Neural cell (in vitro differentiated cells): ENCODE data around the gene ADGRL3. TPM values are rescaled to one million over a fixed set of nuclear protein-coding genes. Genes with fewer than 3 reads are reported as not detected.

Experiments
- H2AFZ ChIP-seq: fragments of 200-600, 300-800 bp; sonication (generic), shearing (Covaris generic); 2 replicates; pipeline ENCODE4 v1.6.0; 2014; ENCODE audit warnings: low read depth, mild to moderate bottlenecking, antibody characterized with exemption, low read length, moderate library complexity
- H3F3A ChIP-seq: fragments of 200-600 bp; shearing (Covaris generic); 2 replicates; pipeline ENCODE4 v1.6.1; 2016; ENCODE audit warnings: mild to moderate bottlenecking, moderate library complexity, mixed read lengths, antibody characterized with exemption, low read length; ENCODE audit not compliant: insufficient read depth, poor library complexity, severe bottlenecking
- H3K27ac ChIP-seq: fragments of 200-600, 300-800 bp; sonication (generic), shearing (Covaris generic); 2 replicates; pipeline ENCODE4 v1.5.1; 2014; ENCODE audit warnings: mild to moderate bottlenecking, low read length, moderate library complexity
- H3K27me3 ChIP-seq: fragments of 300-800, 200-600 bp; sonication (generic), shearing (Covaris generic); 2 replicates; pipeline ENCODE4 v1.6.0; 2014; ENCODE audit warnings: mild to moderate bottlenecking, low read depth, low read length, moderate library complexity; ENCODE audit not compliant: insufficient read depth
- H3K36me3 ChIP-seq: fragments of 300-800, 200-600 bp; sonication (generic), shearing (Covaris generic); 2 replicates; pipeline ENCODE4 v1.5.1; 2014; ENCODE audit warnings: mild to moderate bottlenecking, antibody characterized with exemption, low read length, moderate library complexity; ENCODE audit not compliant: insufficient read depth
- H3K4me2 ChIP-seq: fragments of 300-800, 200-600 bp; sonication (generic), shearing (Covaris generic); 2 replicates; pipeline ENCODE4 v1.6.0; 2014; ENCODE audit warnings: mild to moderate bottlenecking, low read length
- H3K4me3 ChIP-seq: fragments of 300-800, 200-600 bp; sonication (generic), shearing (Covaris generic); 2 replicates; pipeline ENCODE4 v1.5.1; 2014; ENCODE audit warnings: mild to moderate bottlenecking, low read length, moderate library complexity
- H3K79me2 ChIP-seq: fragments of 200-600 bp; shearing (Covaris generic); replicated peaks from 2 replicates; pipeline ENCODE4 v1.6.0; 2014; ENCODE audit warnings: mild to moderate bottlenecking, low read length, moderate library complexity; ENCODE audit not compliant: insufficient read depth
- H3K9ac ChIP-seq: fragments of 300-800, 200-600 bp; sonication (generic), shearing (Covaris generic); 2 replicates; pipeline ENCODE4 v1.6.1; 2016; ENCODE audit warnings: mild to moderate bottlenecking, low read length, mixed read lengths
- H3K9me2 ChIP-seq: fragments of 200-600 bp; shearing (Covaris generic); 2 replicates; pipeline ENCODE4 v1.6.1; 2016; ENCODE audit warnings: mild to moderate bottlenecking, low read length, mixed read lengths; ENCODE audit not compliant: insufficient read depth
- H3K9me3 ChIP-seq: fragments of 200-600, 300-800 bp; sonication (generic), shearing (Covaris generic); 2 replicates; pipeline ENCODE4 v1.6.1; 2016; ENCODE audit warnings: mild to moderate bottlenecking, mixed run types, low read length, moderate library complexity, mixed read lengths
- H4K20me1 ChIP-seq: fragments of 200-600 bp; shearing (Covaris generic); 2 replicates; pipeline ENCODE4 v1.6.1; 2016; ENCODE audit warnings: mild to moderate bottlenecking, mixed run types; ENCODE audit not compliant: insufficient read depth
- EP300 ChIP-seq: fragments of 450-650 bp; conservative IDR thresholded peaks from 2 replicates; pipeline ENCODE4 v1.6.1; 2014; ENCODE audit warnings: antibody characterized with exemption, mild to moderate bottlenecking, moderate library complexity; ENCODE audit not compliant: poor library complexity, severe bottlenecking
- EZH2 ChIP-seq: fragments of 200-600, 300-800 bp; shearing (Covaris generic), sonication (generic); IDR thresholded peaks from 2 replicates; pipeline ENCODE4 v1.6.1; 2014; ENCODE audit warnings: antibody characterized with exemption, low read length, borderline replicate concordance, mild to moderate bottlenecking; ENCODE audit not compliant: insufficient read depth, poor library complexity, severe bottlenecking
- MXI1 ChIP-seq: fragments of 450-650 bp; conservative IDR thresholded peaks from 2 replicates; pipeline ENCODE4 v1.6.1; 2014; ENCODE audit warnings: antibody characterized with exemption, mild to moderate bottlenecking; ENCODE audit not compliant: poor library complexity, severe bottlenecking
- POLR2AphosphoS5 ChIP-seq: IDR thresholded peaks from 2 replicates; pipeline ENCODE4 v1.6.1; 2012
- RAD21 ChIP-seq: fragments of 450-650 bp; conservative IDR thresholded peaks from 2 replicates; pipeline ENCODE4 v1.6.1; 2014; ENCODE audit warnings: antibody characterized with exemption, mild to moderate bottlenecking, moderate library complexity
- SMC3 ChIP-seq: fragments of 450-650 bp; conservative IDR thresholded peaks from 2 replicates; pipeline ENCODE4 v1.6.1; 2014; ENCODE audit warnings: antibody characterized with exemption, mild to moderate bottlenecking, moderate library complexity; ENCODE audit not compliant: poor library complexity
- TAF1 ChIP-seq: IDR thresholded peaks from 2 replicates; pipeline ENCODE4 v1.6.1; 2012; ENCODE audit warnings: low read depth
- polyA plus RNA-seq: library from polyadenylated mRNA; depleted of rRNA; stranded (reverse); fragments of >200 nt; gene quantifications from 2 replicates; pipeline ENCODE4 v1.2.3, GENCODE V29; 2014
- TF ChIP-seq, protein P1 (sequence below): IDR thresholded peaks from 2 replicates; pipeline ENCODE4 v1.6.1; 2012; ENCODE audit warnings: borderline replicate concordance
- TF ChIP-seq, protein P2 (sequence below): fragments of 450-650 bp; IDR thresholded peaks from 2 replicates; pipeline ENCODE4 v1.5.1; 2014; ENCODE audit warnings: antibody characterized with exemption, mild to moderate bottlenecking, moderate library complexity; ENCODE audit not compliant: poor library complexity, severe bottlenecking

The ADGRL3 gene
- polyA plus RNA-seq, 1 donor from 2014 or later: 99.4 TPM

DNA sequence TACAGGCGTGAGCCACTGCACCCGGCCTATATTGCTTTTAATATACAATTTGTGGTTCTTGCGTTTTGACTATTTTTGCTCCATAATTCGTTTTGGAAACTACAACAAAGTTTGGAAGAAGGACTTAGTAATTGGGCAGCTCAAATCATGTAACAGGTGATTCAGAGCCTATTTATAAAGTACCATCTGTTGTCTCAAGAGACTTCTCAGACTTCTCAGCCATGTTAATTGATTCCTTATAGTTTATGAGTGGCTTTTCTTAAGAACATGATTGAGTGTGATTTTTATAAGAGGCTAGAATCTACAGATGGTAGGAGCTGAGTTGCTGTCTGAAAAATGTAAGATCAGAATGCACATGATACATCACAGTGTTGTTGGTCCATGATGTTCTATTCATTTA is 240.2 kb downstream of the ADGRL3 start:
- peaks cover 3% of the 10 kb centered on the region for H3K79me2 ChIP-seq
- no peak overlapping the region for H3K9ac ChIP-seq
- no peaks in the 10 kb centered on the region for H3K27me3 ChIP-seq
- no peak overlapping the region for H3K4me3 ChIP-seq
- H3F3A ChIP-seq: no peaks in the 10 kb centered on the region
- no peaks in the 10 kb centered on the region for H3K9me3 ChIP-seq
- no peak overlapping the region for H3K27ac ChIP-seq
- H2AFZ ChIP-seq: no peak overlapping the region
- no peaks in the 10 kb centered on the region for H3K9me2 ChIP-seq
- no peaks in the 10 kb centered on the region for H4K20me1 ChIP-seq
- H3K36me3 ChIP-seq: no peaks in the 10 kb centered on the region
- no peak for TF ChIP-seq MXI1
- no peak overlapping the region for H3K4me2 ChIP-seq

DNA sequence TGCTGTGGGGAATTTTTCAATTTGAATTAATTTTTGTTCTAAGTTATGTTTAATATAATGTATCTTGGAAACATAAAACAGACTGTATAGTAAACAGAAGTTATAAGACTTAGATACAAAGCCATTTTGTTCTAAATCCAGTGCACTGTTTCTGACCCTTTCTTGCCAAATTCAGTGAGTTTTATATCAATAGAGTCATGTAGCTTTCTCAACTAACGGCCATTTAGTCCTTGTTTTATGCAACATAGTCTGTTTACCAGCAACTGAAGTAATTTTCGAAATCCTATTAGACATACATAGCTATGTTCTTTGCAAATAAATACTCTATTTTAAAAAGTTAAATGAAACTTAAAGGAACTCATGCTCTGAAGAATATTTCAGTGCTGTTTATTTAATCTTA is 242.8 kb downstream of the ADGRL3 start:
- Histone ChIP-seq H3K9me2 (no peaks in the 10 kb centered on the region), H3K4me2 (no peak overlapping the region), H3K79me2 (no peaks in the 10 kb centered on the region), H4K20me1 (no peaks in the 10 kb centered on the region), H3K27ac (no peak overlapping the region), H3K36me3 (no peaks in the 10 kb centered on the region), H3K9me3 (no peaks in the 10 kb centered on the region), H3F3A (no peaks in the 10 kb centered on the region), H3K27me3 (no peaks in the 10 kb centered on the region), H2AFZ (no peak overlapping the region), H3K9ac (no peak overlapping the region), H3K4me3 (no peak overlapping the region)
- no peak for TF ChIP-seq SMC3
- no peak for TF ChIP-seq RAD21
- TF ChIP-seq, protein P1, sequence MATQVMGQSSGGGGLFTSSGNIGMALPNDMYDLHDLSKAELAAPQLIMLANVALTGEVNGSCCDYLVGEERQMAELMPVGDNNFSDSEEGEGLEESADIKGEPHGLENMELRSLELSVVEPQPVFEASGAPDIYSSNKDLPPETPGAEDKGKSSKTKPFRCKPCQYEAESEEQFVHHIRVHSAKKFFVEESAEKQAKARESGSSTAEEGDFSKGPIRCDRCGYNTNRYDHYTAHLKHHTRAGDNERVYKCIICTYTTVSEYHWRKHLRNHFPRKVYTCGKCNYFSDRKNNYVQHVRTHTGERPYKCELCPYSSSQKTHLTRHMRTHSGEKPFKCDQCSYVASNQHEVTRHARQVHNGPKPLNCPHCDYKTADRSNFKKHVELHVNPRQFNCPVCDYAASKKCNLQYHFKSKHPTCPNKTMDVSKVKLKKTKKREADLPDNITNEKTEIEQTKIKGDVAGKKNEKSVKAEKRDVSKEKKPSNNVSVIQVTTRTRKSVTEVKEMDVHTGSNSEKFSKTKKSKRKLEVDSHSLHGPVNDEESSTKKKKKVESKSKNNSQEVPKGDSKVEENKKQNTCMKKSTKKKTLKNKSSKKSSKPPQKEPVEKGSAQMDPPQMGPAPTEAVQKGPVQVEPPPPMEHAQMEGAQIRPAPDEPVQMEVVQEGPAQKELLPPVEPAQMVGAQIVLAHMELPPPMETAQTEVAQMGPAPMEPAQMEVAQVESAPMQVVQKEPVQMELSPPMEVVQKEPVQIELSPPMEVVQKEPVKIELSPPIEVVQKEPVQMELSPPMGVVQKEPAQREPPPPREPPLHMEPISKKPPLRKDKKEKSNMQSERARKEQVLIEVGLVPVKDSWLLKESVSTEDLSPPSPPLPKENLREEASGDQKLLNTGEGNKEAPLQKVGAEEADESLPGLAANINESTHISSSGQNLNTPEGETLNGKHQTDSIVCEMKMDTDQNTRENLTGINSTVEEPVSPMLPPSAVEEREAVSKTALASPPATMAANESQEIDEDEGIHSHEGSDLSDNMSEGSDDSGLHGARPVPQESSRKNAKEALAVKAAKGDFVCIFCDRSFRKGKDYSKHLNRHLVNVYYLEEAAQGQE: no peak
- no peak for TF ChIP-seq EZH2
- TF ChIP-seq MXI1: no peak
- TF ChIP-seq EP300: no peak
- TF ChIP-seq POLR2AphosphoS5: no peak
- TF ChIP-seq, protein P2, sequence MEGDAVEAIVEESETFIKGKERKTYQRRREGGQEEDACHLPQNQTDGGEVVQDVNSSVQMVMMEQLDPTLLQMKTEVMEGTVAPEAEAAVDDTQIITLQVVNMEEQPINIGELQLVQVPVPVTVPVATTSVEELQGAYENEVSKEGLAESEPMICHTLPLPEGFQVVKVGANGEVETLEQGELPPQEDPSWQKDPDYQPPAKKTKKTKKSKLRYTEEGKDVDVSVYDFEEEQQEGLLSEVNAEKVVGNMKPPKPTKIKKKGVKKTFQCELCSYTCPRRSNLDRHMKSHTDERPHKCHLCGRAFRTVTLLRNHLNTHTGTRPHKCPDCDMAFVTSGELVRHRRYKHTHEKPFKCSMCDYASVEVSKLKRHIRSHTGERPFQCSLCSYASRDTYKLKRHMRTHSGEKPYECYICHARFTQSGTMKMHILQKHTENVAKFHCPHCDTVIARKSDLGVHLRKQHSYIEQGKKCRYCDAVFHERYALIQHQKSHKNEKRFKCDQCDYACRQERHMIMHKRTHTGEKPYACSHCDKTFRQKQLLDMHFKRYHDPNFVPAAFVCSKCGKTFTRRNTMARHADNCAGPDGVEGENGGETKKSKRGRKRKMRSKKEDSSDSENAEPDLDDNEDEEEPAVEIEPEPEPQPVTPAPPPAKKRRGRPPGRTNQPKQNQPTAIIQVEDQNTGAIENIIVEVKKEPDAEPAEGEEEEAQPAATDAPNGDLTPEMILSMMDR: no peak
- TF ChIP-seq TAF1: no peak
